Adrenal gland (tissue), 5 donors: ENCODE measurements around the gene GDPGP1.

Source experiments
- POLR2A ChIP-seq, 2 donors: fragments of 450-650 bp; IDR thresholded peaks; one replicate each; pipeline ENCODE4 v1.6.1; 2017; ENCODE audit warnings: antibody characterized with exemption in 2 of 2, mild to moderate bottlenecking in 2 of 2, moderate library complexity in 1 of 2
- TF ChIP-seq, protein P1 (sequence below), 6 experiments: fragments of 450-650 bp in 4 of 6; fragments of 200-600 bp in 2 of 6; sonication (generic) in 1 of 6; IDR thresholded peaks; 1 replicate in 5 of 6; 2 replicates in 1 of 6; pipeline versions ENCODE4 v1.5.1 to v1.8.0; 2016 to 2021; ENCODE audit warnings: antibody characterized with exemption in 6 of 6, mild to moderate bottlenecking in 2 of 6, moderate library complexity in 1 of 6
- donor health status: DM: no; HTN: no; CAD: no.

DNA sequence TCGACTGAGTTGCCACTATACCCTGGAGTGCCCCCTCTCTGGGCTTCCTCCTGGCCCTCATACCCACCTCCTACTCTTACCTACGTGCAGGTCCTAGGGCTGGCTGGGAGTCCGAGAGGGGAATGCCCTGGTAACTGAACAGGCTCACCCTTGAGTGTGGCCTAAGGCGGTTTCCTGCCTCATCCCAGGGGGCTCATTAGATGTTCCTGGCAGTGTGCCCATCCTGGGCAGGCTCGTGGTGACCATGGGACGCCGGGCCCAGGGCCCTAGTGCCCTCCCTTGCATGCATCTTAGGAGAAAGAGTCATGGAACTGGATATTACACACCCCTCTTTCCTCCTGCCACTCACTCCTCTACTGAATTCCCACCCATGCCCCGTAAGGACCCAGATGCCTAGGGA, 30.1 kb upstream of the GDPGP1 start:
- TF ChIP-seq, protein P1, sequence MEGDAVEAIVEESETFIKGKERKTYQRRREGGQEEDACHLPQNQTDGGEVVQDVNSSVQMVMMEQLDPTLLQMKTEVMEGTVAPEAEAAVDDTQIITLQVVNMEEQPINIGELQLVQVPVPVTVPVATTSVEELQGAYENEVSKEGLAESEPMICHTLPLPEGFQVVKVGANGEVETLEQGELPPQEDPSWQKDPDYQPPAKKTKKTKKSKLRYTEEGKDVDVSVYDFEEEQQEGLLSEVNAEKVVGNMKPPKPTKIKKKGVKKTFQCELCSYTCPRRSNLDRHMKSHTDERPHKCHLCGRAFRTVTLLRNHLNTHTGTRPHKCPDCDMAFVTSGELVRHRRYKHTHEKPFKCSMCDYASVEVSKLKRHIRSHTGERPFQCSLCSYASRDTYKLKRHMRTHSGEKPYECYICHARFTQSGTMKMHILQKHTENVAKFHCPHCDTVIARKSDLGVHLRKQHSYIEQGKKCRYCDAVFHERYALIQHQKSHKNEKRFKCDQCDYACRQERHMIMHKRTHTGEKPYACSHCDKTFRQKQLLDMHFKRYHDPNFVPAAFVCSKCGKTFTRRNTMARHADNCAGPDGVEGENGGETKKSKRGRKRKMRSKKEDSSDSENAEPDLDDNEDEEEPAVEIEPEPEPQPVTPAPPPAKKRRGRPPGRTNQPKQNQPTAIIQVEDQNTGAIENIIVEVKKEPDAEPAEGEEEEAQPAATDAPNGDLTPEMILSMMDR (IDR thresholded peaks at IDR 0.05) = no peak
- TF ChIP-seq POLR2A (IDR thresholded peaks at IDR 0.05) = no peak
